Esophagus muscularis mucosa (tissue), 4 donors: Measurements from ENCODE around the gene ACTC1.

ENCODE experiments used
- CTCF ChIP-seq, 3 experiments: fragments of 200-600 bp in 2 of 3; fragments of 450-650 bp in 1 of 3; sonication (generic) in 2 of 3; IDR thresholded peaks; one replicate each; pipeline ENCODE4 v1.5.1; 2017 to 2019; ENCODE audit warnings: antibody characterized with exemption in 3 of 3, mild to moderate bottlenecking in 2 of 3, moderate library complexity in 1 of 3
- EP300 ChIP-seq: sonication (generic); formaldehyde crosslinking; IDR thresholded peaks from one replicate; pipeline ENCODE4 v1.6.1; 2017; ENCODE audit warnings: antibody characterized with exemption
- POLR2A ChIP-seq: fragments of 450-650 bp; IDR thresholded peaks from one replicate; pipeline ENCODE4 v1.6.1; 2017; ENCODE audit warnings: antibody characterized with exemption, moderate library complexity, mild to moderate bottlenecking, low read depth
- POLR2AphosphoS5 ChIP-seq, 2 donors: sonication (generic); formaldehyde crosslinking; IDR thresholded peaks; one replicate each; pipeline ENCODE4 v1.6.1; 2017; ENCODE audit warnings: antibody characterized with exemption in 2 of 2

- TF ChIP-seq CTCF (IDR thresholded peaks at IDR 0.05) = no peak
- no peak for TF ChIP-seq POLR2AphosphoS5 (IDR thresholded peaks at IDR 0.05)
- TF ChIP-seq POLR2A = no peak
- TF ChIP-seq EP300 = no peak
These were observed 38.1 kb downstream of the ACTC1 start for GRCh38 chr15:34757262-34757661.
